T-helper 1 cell treated with Interleukin-12 subunit alpha and Interleukin-12 subunit beta and Interleukin-4 antibody, amounts not matched to agents 30 μg/mL and 1 μg/mL, for 36 hours (primary cell): ENCODE data around the gene PP2D1.

Source experiments
- H3K27ac Mint-ChIP-seq: one replicate; pipeline ENCODE4 v1.8.0; 2021; ENCODE audit warnings: mild to moderate bottlenecking, mixed read lengths
- H3K27me3 Mint-ChIP-seq: one replicate; pipeline ENCODE4 v1.8.0; 2021; ENCODE audit warnings: low read depth, mixed read lengths
- H3K36me3 Mint-ChIP-seq: one replicate; pipeline ENCODE4 v1.8.0; 2021; ENCODE audit warnings: low read depth, mixed read lengths
- H3K4me1 Mint-ChIP-seq: one replicate; pipeline ENCODE4 v1.8.0; 2021; ENCODE audit warnings: low read depth, mixed read lengths
- H3K4me3 Mint-ChIP-seq: one replicate; pipeline ENCODE4 v1.8.0; 2021; ENCODE audit warnings: mild to moderate bottlenecking, moderate library complexity, mixed read lengths
- H3K9me3 Mint-ChIP-seq: one replicate; pipeline ENCODE4 v1.8.0; 2021; ENCODE audit warnings: mixed read lengths

The PP2D1 gene

GRCh38 chr3:20012164-20012563 is at the start of gene PP2D1:
TSS of gene PP2D1 (minus strand) at chr3:20012264. CDS start at chr3:20012072, 192 bp downstream.
- Mint-ChIP-seq H3K36me3 (no peaks in the 10 kb centered on the region), H3K4me1 (no peaks in the 10 kb centered on the region), H3K4me3 (no peak within 1 kb of the TSS), H3K27ac (no peak within 1 kb of the TSS), H3K27me3 (no peaks in the 10 kb centered on the region), H3K9me3 (no peaks in the 10 kb centered on the region)

GRCh38 chr3:20060974-20061685 is 49.1 kb upstream of the PP2D1 start:
- Mint-ChIP-seq H3K27me3 (no peaks in the 10 kb centered on the region), H3K4me3 (peak overlapping the region; percentile 26), H3K36me3 (peaks cover 20% of the 10 kb centered on the region), H3K4me1 (peaks cover 43% of the 10 kb centered on the region), H3K9me3 (peaks cover 4% of the 10 kb centered on the region), H3K27ac (peak overlapping the region; percentile 18)

- H3K4me1 Mint-ChIP-seq, result peaks cover 36% of the 10 kb centered on the region
- no peaks in the 10 kb centered on the region for H3K27me3 Mint-ChIP-seq
- H3K4me3 Mint-ChIP-seq, result no peak overlapping the region
- H3K27ac Mint-ChIP-seq, result peak overlapping the region; percentile 66
- peaks cover 4% of the 10 kb centered on the region for H3K9me3 Mint-ChIP-seq
- H3K36me3 Mint-ChIP-seq, result peaks cover 17% of the 10 kb centered on the region
Observed at GRCh38 chr3:20059929-20060328, 47.9 kb upstream of the PP2D1 start.

DNA sequence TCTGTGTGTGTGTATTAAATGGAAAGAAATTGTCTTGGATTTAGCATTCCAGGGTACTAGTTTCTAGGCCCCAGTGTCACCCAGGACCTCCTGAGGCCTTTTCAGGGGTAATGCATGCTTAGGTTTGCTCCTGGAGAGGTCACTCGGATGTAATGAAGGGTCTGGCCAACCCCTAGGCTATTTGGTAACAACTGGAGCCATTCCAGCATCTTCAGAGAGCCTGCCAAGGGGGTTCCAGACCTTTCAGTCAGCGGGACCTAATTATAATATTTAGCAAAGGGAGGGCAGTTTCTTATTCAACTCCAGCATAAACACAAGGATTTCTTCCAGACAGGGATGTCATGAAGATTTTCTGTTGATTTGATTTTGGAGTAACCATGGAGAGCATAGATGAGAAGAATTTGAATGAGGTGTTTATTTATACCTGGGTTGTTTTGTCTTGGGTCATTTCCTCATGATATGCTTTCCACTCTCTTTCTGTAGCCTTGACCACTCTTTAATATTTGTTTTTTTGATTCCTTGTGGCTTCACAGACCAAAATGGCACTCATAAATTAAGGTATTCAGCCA is 45.6 kb upstream of the PP2D1 start:
- H3K4me3 Mint-ChIP-seq, result no peak overlapping the region

DNA sequence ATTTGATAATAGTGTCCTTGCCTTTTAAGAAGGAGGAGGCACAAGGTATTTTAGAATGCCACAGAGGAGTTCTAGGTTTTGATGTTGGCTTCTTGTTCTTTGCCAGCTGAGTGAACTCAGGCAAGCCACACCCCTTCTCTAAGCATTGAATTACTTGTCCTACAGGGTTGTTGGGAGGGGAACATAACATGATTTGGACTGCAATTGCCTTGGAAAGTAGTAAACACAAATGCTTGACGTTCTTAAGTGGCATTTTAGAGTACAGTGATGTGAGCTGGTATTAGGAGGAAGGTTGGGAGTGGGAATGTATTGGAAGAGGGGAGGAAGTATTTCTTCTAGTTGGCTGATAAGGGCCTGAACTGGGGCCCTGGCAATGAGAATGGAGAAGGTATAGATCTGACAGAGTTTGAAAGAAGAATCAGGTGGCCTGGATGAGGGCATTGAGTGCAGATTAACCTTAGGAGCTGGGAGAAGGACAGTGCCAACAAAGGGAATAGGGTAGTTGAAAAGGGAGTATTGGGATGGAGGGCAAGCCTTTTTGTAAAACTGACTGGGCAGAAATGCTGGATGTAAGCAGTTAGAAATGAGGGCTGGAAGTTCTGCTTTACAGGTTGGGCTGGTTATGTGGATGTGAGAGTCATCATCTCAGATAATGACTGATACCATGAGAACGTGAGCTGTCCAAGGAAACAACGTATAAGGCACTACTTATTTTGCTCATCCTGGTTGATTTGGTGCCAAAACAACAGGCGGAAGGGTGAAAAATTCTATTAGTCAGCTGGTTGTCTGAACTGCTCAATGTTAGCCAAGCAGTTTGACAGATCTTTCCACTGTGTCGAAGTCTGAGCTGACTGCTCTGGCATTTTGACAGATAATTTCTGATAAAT is 44.9 kb upstream of the PP2D1 start:
- Mint-ChIP-seq H3K4me1 (peaks cover 29% of the 10 kb centered on the region), H3K27ac (no peak overlapping the region), H3K27me3 (no peaks in the 10 kb centered on the region), H3K36me3 (peaks cover 10% of the 10 kb centered on the region), H3K9me3 (peaks cover 4% of the 10 kb centered on the region), H3K4me3 (no peak overlapping the region)

More for the DNA sequence above, 45.6 kb upstream of the PP2D1 start:
- Mint-ChIP-seq H3K27ac (no peak overlapping the region), H3K9me3 (peaks cover 4% of the 10 kb centered on the region), H3K36me3 (peaks cover 10% of the 10 kb centered on the region), H3K27me3 (no peaks in the 10 kb centered on the region), H3K4me1 (peaks cover 28% of the 10 kb centered on the region)

DNA sequence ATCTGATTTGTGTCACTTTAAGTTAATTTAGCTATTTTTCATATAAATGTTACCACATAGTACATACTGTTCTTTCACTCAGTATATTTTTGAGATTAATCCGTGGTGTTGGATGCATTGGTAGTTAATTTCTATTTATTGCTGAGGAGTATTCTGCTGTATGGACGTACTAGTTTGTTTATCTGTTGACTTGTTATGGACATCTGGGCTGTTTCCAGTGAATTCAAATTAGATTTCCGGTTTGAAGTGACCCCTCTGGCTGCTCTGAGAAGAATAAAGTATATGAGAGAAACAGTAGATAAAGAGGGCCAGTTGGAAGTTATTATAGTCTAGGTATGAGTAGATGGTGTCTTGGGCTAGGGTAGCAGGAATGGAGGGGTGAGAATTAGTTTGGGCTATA is 43.8 kb upstream of the PP2D1 start:
- no peaks in the 10 kb centered on the region for H3K27me3 Mint-ChIP-seq
- peaks cover 4% of the 10 kb centered on the region for H3K9me3 Mint-ChIP-seq
- H3K27ac Mint-ChIP-seq, result no peak overlapping the region
- peaks cover 15% of the 10 kb centered on the region for H3K36me3 Mint-ChIP-seq
- no peak overlapping the region for H3K4me3 Mint-ChIP-seq
- H3K4me1 Mint-ChIP-seq, result peaks cover 34% of the 10 kb centered on the region

DNA sequence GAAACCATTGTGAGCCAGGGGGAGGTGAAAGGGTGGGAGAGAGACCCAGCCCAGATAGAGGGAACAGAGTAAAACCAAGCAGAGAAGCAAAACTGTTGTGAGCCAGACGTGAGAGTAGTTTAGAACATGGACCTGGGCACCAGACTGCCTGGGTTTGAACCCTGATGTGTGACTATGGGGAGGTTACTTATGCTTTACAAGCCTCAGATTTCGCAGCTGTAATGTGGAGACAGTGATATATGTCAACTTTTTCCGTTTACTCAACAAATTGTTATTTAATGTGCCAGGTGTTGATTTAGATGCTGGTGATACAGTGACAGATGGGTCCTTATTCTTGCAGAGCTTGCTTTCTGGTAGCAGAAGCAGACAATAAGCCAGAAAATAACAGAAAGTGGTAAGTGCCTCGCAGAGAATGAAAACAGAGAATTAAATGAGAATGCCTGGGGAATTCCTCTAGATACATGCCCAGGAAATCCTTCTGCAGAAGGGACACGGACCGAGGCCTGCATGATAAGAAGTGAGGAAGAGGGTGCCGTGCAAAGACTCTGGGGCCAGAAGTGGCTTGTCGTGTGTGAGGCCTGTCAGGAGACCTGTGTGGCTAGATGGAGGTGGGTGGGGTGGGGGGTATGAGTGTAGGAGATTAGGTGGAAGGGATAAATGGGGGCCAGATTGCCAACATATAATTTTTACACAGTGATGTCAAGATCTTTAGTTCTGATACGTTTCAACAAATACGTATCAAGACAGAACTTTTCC is 43.1 kb upstream of the PP2D1 start:
- Mint-ChIP-seq H3K36me3 (peaks cover 15% of the 10 kb centered on the region), H3K4me3 (no peak overlapping the region), H3K9me3 (peaks cover 4% of the 10 kb centered on the region), H3K4me1 (peaks cover 36% of the 10 kb centered on the region), H3K27me3 (no peaks in the 10 kb centered on the region), H3K27ac (no peak overlapping the region)

DNA sequence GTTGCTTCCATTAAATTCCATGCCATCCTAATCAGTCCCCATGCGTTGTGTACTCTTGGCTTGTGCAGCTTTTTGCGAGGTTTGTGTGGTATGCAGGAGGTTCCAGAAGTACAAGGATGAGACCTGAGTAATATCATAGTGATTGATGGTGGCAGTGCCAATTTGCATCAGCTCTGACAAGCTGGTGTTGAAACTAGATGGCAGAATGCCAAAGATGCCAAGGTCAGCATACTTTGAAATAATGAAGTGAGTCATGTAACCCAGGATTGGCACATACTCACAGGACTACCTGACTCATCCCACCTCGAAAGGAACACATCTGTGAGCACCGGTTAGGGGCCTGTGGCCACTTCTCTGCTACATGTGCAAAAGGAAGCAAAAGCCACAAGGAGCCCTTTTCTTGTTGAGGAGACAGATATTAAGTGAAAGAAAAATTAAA is 42.5 kb upstream of the PP2D1 start:
- Mint-ChIP-seq H3K27me3 (no peaks in the 10 kb centered on the region), H3K4me1 (peaks cover 34% of the 10 kb centered on the region), H3K4me3 (no peak overlapping the region), H3K9me3 (no peaks in the 10 kb centered on the region), H3K27ac (no peak overlapping the region), H3K36me3 (peaks cover 11% of the 10 kb centered on the region)

DNA sequence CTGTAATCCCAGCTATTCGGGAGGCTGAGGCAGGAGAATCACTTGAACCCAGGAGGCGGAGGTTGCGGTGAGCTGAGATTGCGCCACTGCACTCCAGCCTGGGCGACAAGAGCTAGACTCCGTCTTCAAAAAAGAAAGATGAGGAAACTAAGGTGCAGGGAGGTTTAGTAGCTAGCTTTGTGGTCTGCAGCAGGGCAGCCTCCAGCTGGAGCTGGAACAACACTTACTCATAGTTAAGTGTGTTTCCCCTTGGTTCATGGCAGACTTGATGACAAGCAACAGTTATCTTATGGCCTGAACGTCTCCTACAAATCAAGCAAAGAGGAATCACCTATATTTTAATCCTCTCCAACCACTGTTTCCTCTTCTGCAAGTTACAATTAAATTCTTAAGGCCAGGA is 40.8 kb upstream of the PP2D1 start:
- Mint-ChIP-seq H3K9me3 (no peaks in the 10 kb centered on the region), H3K4me3 (no peak overlapping the region), H3K27me3 (no peaks in the 10 kb centered on the region), H3K27ac (peak overlapping the region; percentile 67), H3K36me3 (peaks cover 11% of the 10 kb centered on the region), H3K4me1 (peaks cover 42% of the 10 kb centered on the region)

DNA sequence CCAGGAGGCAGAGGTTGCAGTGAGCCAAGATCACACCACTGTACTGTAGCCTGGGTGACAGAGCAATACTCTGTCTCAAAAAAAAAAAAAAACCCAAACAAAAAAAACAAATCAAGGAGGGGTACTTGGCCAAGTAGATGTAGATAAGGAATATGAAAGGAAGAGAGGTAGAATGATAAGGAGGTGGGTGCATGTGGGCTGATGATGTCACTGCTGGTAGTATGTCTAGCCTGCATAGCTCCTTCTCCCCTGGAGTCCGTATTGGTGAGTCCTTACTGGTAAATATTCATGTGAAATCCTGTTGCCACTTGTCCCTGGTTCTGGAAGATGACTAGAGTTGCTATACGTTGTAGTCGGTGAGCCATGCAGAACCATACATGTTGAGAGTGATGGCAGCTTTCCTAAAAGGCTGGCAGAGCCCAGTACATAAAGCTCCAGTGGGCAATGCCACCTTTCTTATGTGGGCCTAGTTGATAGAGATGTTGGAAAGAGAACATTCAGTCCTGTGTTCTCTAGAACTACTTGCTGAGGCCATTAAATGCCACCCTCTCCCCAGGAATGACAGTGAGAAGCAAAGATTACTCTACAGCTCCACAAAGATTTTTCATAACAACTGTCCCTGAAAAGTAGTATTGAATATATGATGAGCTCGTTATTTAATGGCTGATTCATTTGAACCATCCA is 39.2 kb upstream of the PP2D1 start:
- Mint-ChIP-seq H3K27me3 (no peaks in the 10 kb centered on the region), H3K9me3 (no peaks in the 10 kb centered on the region), H3K27ac (peak overlapping the region; percentile 29), H3K36me3 (peaks cover 14% of the 10 kb centered on the region), H3K4me1 (peaks cover 53% of the 10 kb centered on the region), H3K4me3 (no peak overlapping the region)

- Mint-ChIP-seq H3K27me3 (no peaks in the 10 kb centered on the region), H3K4me3 (no peak overlapping the region), H3K9me3 (no peaks in the 10 kb centered on the region), H3K36me3 (peaks cover 19% of the 10 kb centered on the region), H3K4me1 (peaks cover 69% of the 10 kb centered on the region), H3K27ac (no peak overlapping the region)
Observed at GRCh38 chr3:20047976-20048883, 36.2 kb upstream of the PP2D1 start.

DNA sequence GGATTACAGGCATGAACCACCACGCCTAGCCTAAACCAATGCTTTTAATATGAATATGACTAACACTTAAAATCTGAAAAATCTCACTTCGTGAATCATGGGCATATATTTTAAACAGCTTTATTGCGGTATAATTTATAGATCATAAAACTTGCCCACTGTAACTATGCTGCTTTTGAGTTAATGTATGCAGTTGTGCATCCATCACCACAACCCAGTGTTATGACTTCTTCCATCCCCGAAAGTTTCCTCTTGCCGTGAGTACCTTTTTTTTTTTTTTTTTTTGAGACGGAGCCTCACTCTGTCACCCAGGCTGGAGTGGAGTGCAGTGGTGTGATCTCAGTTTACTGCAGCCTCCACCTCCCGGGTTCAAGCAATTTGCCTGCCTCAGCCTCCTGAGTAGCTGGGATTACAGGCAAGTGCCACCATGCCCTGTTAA is 35.3 kb upstream of the PP2D1 start:
- Mint-ChIP-seq H3K4me3 (peak overlapping the region; percentile 21), H3K27me3 (no peaks in the 10 kb centered on the region), H3K27ac (no peak overlapping the region), H3K36me3 (peaks cover 20% of the 10 kb centered on the region), H3K4me1 (peaks cover 70% of the 10 kb centered on the region), H3K9me3 (no peaks in the 10 kb centered on the region)

GRCh38 chr3:20046556-20046955 is 34.5 kb upstream of the PP2D1 start:
- peaks cover 22% of the 10 kb centered on the region for H3K36me3 Mint-ChIP-seq
- no peak overlapping the region for H3K27ac Mint-ChIP-seq
- H3K4me3 Mint-ChIP-seq, result no peak overlapping the region

More at GRCh38 chr3:20046556-20046955, 34.5 kb upstream of the PP2D1 start:
- Mint-ChIP-seq H3K27me3 (no peaks in the 10 kb centered on the region), H3K4me1 (peaks cover 70% of the 10 kb centered on the region), H3K9me3 (no peaks in the 10 kb centered on the region)
